ENCODE results near the gene KIAA1671.

KIAA1671 gene

GRCh38 chr22:25219211-25219689 lies 266.7 kb downstream of the KIAA1671 start, which contains the start of gene CRYBB2:
TSS of gene CRYBB2 (plus strand) at chr22:25219639. CDS start at chr22:25221430, 1,791 bp downstream.
- H4K20me1 ChIP-seq (ENCODE audit: insufficient read depth, low read length, poor library complexity, severe bottlenecking): no peaks in the 10 kb centered on the region
- no peaks in the 10 kb centered on the region for H3K9me2 ChIP-seq (replicated peaks; ENCODE audit: low read depth, low read length)
- no peaks in the 10 kb centered on the region for H3K36me3 ChIP-seq (ENCODE audit: insufficient read depth, low read length)
- no peak within 1 kb of the TSS for H3K4me2 ChIP-seq (ENCODE audit: low read depth, low read length, poor library complexity, severe bottlenecking)
- no peaks in the 10 kb centered on the region for H3K4me1 ChIP-seq (ENCODE audit: insufficient read depth, low read length, poor library complexity, severe bottlenecking)
- H2AFZ ChIP-seq (ENCODE audit: low read length): no peak within 1 kb of the TSS
- no peak within 1 kb of the TSS for H3K9ac ChIP-seq (ENCODE audit: low read depth, low read length, poor library complexity, severe bottlenecking)
- TF ChIP-seq CTCF (conservative IDR thresholded peaks at IDR 0.05; ENCODE audit: low read length) (no peak), EZH2phosphoT487 (IDR thresholded peaks at IDR 0.05; ENCODE audit: borderline replicate concordance) (no peak)
- H3K9me3 ChIP-seq (ENCODE audit: insufficient read depth, low read depth, low read length): no peaks in the 10 kb centered on the region
- no peaks in the 10 kb centered on the region for H3K27me3 ChIP-seq (ENCODE audit: insufficient read depth, low read length, poor library complexity, severe bottlenecking)
- no peaks in the 10 kb centered on the region for H3K79me2 ChIP-seq (ENCODE audit: insufficient read depth, low read length)
- H3F3A ChIP-seq (ENCODE audit: low read depth): no peaks in the 10 kb centered on the region
- no peak within 1 kb of the TSS for H3K4me3 ChIP-seq (ENCODE audit: low read length, poor library complexity, severe bottlenecking)

GRCh38 chr22:25219948-25220442 lies 267.5 kb downstream of the KIAA1671 start:
- Histone ChIP-seq H3K4me3 (ENCODE audit: low read length, poor library complexity, severe bottlenecking) (no peak overlapping the region), H3K9me3 (ENCODE audit: insufficient read depth, low read depth, low read length) (no peaks in the 10 kb centered on the region)
- no peak for TF ChIP-seq CTCF (conservative IDR thresholded peaks at IDR 0.05; ENCODE audit: low read length)
- no peak for TF ChIP-seq EZH2phosphoT487 (IDR thresholded peaks at IDR 0.05; ENCODE audit: borderline replicate concordance)

GRCh38 chr22:25221790-25222189 lies 269.3 kb downstream of the KIAA1671 start:
- H4K20me1 ChIP-seq (ENCODE audit: insufficient read depth, low read length, poor library complexity, severe bottlenecking): no peaks in the 10 kb centered on the region
- no peaks in the 10 kb centered on the region for H3F3A ChIP-seq (ENCODE audit: low read depth)
- no peak for TF ChIP-seq CTCF (conservative IDR thresholded peaks at IDR 0.05; ENCODE audit: low read length)
- TF ChIP-seq EZH2phosphoT487 (IDR thresholded peaks at IDR 0.05; ENCODE audit: borderline replicate concordance): no peak
- no peaks in the 10 kb centered on the region for H3K9me2 ChIP-seq (replicated peaks; ENCODE audit: low read depth, low read length)
- H3K9me3 ChIP-seq (ENCODE audit: insufficient read depth, low read depth, low read length): no peaks in the 10 kb centered on the region
- no peaks in the 10 kb centered on the region for H3K79me2 ChIP-seq (ENCODE audit: insufficient read depth, low read length)
- H3K9ac ChIP-seq (ENCODE audit: low read depth, low read length, poor library complexity, severe bottlenecking): no peak overlapping the region
- no peak overlapping the region for H3K4me2 ChIP-seq (ENCODE audit: low read depth, low read length, poor library complexity, severe bottlenecking)
- H2AFZ ChIP-seq (ENCODE audit: low read length): no peak overlapping the region
- no peaks in the 10 kb centered on the region for H3K27me3 ChIP-seq (ENCODE audit: insufficient read depth, low read length, poor library complexity, severe bottlenecking)
- no peaks in the 10 kb centered on the region for H3K36me3 ChIP-seq (ENCODE audit: insufficient read depth, low read length)
- no peak overlapping the region for H3K4me3 ChIP-seq (ENCODE audit: low read length, poor library complexity, severe bottlenecking)
- no peaks in the 10 kb centered on the region for H3K4me1 ChIP-seq (ENCODE audit: insufficient read depth, low read length, poor library complexity, severe bottlenecking)

More at GRCh38 chr22:25219948-25220442, 267.5 kb downstream of the KIAA1671 start:
- H3K36me3 ChIP-seq (ENCODE audit: insufficient read depth, low read length): no peaks in the 10 kb centered on the region
- H3K9me2 ChIP-seq (replicated peaks; ENCODE audit: low read depth, low read length): no peaks in the 10 kb centered on the region
- no peak overlapping the region for H2AFZ ChIP-seq (ENCODE audit: low read length)
- H3K4me2 ChIP-seq (ENCODE audit: low read depth, low read length, poor library complexity, severe bottlenecking): no peak overlapping the region
- no peaks in the 10 kb centered on the region for H4K20me1 ChIP-seq (ENCODE audit: insufficient read depth, low read length, poor library complexity, severe bottlenecking)
- no peaks in the 10 kb centered on the region for H3K27me3 ChIP-seq (ENCODE audit: insufficient read depth, low read length, poor library complexity, severe bottlenecking)
- no peaks in the 10 kb centered on the region for H3F3A ChIP-seq (ENCODE audit: low read depth)
- no peak overlapping the region for H3K9ac ChIP-seq (ENCODE audit: low read depth, low read length, poor library complexity, severe bottlenecking)
- H3K79me2 ChIP-seq (ENCODE audit: insufficient read depth, low read length): no peaks in the 10 kb centered on the region
- no peaks in the 10 kb centered on the region for H3K4me1 ChIP-seq (ENCODE audit: insufficient read depth, low read length, poor library complexity, severe bottlenecking)

All from Loucy (cell line).